Astrocyte (in vitro differentiated cells and primary cell): ENCODE data around the gene CCDC159.

Experiments
- CTCF ChIP-seq: IDR thresholded peaks from 2 replicates; pipeline ENCODE4 v1.5.1; 2011; ENCODE audit warnings: low read depth, mild to moderate bottlenecking, inconsistent platforms, low read length, moderate library complexity; ENCODE audit not compliant: insufficient read depth
- EZH2 ChIP-seq: IDR thresholded peaks from 2 replicates; pipeline ENCODE4 v1.6.1; 2012; ENCODE audit warnings: mild to moderate bottlenecking, low read length, inconsistent platforms; ENCODE audit not compliant: insufficient read depth

GRCh38 chr19:11363881-11364280, 17.6 kb downstream of the CCDC159 start:
- TF ChIP-seq CTCF = no peak
- TF ChIP-seq EZH2 = no peak
